SK-N-SH (cell line): ENCODE data around the gene FRS3.

Experiments used
- MAX ChIP-seq: IDR thresholded peaks from 2 replicates; pipeline ENCODE4 v1.4.0; 2012; ENCODE audit warnings: low read depth
- MXI1 ChIP-seq: IDR thresholded peaks from 2 replicates; pipeline ENCODE4 v1.6.1; 2012; ENCODE audit warnings: mild to moderate bottlenecking, low read depth, low read length, improper control_type of control experiment
- RXRA ChIP-seq: IDR thresholded peaks from 2 replicates; pipeline ENCODE4 v1.4.0; 2012; ENCODE audit warnings: low read depth, mild to moderate bottlenecking, borderline replicate concordance
- TAF1 ChIP-seq: IDR thresholded peaks from 2 replicates; pipeline ENCODE4 v1.6.1; 2012; ENCODE audit warnings: low read depth, mild to moderate bottlenecking, low read length, moderate library complexity, borderline replicate concordance
- TEAD4 ChIP-seq: IDR thresholded peaks from 2 replicates; pipeline ENCODE4 v1.4.0; 2012; ENCODE audit warnings: mild to moderate bottlenecking, borderline replicate concordance; ENCODE audit not compliant: insufficient read depth
- TF ChIP-seq, protein P1 (sequence below): fragments of 200-600 bp; sonication (generic); IDR thresholded peaks from 2 replicates; pipeline ENCODE4 v1.6.1; 2017; ENCODE audit warnings: antibody characterized with exemption, mild to moderate bottlenecking, moderate library complexity

GRCh38 chr6:41727705-41728072, 52.0 kb downstream of the FRS3 start:
- TF ChIP-seq MXI1 (no peak), TAF1 (no peak), TEAD4 (no peak), RXRA (no peak), MAX (no peak)
- TF ChIP-seq, protein P1, sequence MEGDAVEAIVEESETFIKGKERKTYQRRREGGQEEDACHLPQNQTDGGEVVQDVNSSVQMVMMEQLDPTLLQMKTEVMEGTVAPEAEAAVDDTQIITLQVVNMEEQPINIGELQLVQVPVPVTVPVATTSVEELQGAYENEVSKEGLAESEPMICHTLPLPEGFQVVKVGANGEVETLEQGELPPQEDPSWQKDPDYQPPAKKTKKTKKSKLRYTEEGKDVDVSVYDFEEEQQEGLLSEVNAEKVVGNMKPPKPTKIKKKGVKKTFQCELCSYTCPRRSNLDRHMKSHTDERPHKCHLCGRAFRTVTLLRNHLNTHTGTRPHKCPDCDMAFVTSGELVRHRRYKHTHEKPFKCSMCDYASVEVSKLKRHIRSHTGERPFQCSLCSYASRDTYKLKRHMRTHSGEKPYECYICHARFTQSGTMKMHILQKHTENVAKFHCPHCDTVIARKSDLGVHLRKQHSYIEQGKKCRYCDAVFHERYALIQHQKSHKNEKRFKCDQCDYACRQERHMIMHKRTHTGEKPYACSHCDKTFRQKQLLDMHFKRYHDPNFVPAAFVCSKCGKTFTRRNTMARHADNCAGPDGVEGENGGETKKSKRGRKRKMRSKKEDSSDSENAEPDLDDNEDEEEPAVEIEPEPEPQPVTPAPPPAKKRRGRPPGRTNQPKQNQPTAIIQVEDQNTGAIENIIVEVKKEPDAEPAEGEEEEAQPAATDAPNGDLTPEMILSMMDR = no peak
